Neural crest cell (in vitro differentiated cells): Measurements from ENCODE around the gene HOXD9. TPM values are rescaled to one million over a fixed set of nuclear protein-coding genes. Genes with fewer than 3 reads are reported as not detected.

ENCODE experiments used
- DNase-seq: peaks from one replicate; pipeline ENCODE4 v3.0.0; 2021; ENCODE audit warnings: low read depth, mixed read lengths, low spot score
- H3K27ac Mint-ChIP-seq: one replicate; pipeline ENCODE4 v1.8.0; 2021; ENCODE audit warnings: mild to moderate bottlenecking, mixed read lengths; ENCODE audit not compliant: unreplicated experiment
- H3K27me3 Mint-ChIP-seq: 2 replicates; pipeline ENCODE4 v1.8.0; 2021; ENCODE audit warnings: low read depth, mild to moderate bottlenecking, mixed read lengths
- H3K36me3 Mint-ChIP-seq: 2 replicates; pipeline ENCODE4 v1.8.0; 2021; ENCODE audit warnings: low read depth, mild to moderate bottlenecking, mixed read lengths
- H3K4me1 Mint-ChIP-seq: 2 replicates; pipeline ENCODE4 v1.8.0; 2021; ENCODE audit warnings: mixed read lengths
- H3K4me3 Mint-ChIP-seq: one replicate; pipeline ENCODE4 v1.8.0; 2021; ENCODE audit warnings: mild to moderate bottlenecking, mixed read lengths
- H3K9me3 Mint-ChIP-seq: 2 replicates; pipeline ENCODE4 v1.8.0; 2021; ENCODE audit warnings: mixed read lengths
- CTCF ChIP-seq: fragments of 200-600 bp; sonication (generic); conservative IDR thresholded peaks from 2 replicates; pipeline ENCODE4 v1.5.0; 2021; ENCODE audit warnings: antibody characterized with exemption, mild to moderate bottlenecking
- total RNA-seq: library from RNA; stranded (reverse); gene quantifications from 2 replicates; pipeline ENCODE4 v1.2.1, GENCODE V29; 2021

The HOXD9 gene
- total RNA-seq, 1 donor from 2014 or later: not detected

DNA sequence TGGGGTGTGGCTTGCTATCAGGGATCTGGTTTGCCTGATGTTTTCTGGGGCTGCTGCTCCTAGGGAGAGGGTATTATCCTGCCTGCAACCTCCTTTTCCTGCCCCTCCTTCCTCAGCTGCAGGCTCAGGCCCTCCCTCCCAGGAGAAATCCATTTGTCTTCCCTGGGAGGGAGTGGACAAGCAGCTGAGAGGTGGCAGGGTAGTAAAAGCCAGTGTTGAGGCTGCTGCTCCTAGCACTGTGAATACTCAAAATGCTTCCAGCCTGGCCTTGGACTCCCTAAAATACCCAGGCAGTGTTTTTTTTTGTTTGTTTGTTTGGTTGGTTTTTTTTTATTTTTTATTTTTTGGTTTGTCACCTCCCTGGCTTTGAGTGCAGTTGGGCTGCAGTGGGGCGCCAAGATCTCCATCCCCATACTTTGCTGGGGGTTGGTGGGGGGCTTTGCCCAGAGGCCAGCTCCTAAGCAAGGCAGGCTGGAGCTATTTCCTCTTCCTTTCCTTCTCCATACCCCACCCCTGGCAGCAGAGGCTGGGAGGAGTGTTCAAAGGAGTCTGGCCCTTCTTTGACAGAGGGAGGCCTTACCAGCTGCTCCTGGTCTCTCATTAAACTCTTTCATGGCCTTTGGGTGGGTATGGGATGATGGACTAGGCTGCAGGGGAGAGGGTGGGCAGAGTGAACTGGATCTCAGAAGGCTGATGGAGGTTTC is 48.2 kb downstream of the HOXD9 start:
- H3K27me3 Mint-ChIP-seq: peaks cover 100% of the 10 kb centered on the region
- H3K9me3 Mint-ChIP-seq: peaks cover 3% of the 10 kb centered on the region
- no peaks in the 10 kb centered on the region for H3K36me3 Mint-ChIP-seq
- H3K27ac Mint-ChIP-seq: no peak overlapping the region
- TF ChIP-seq CTCF: no peak
- peaks cover 17% of the 10 kb centered on the region for H3K4me1 Mint-ChIP-seq
- no peak overlapping the region for H3K4me3 Mint-ChIP-seq
- no peak for DNase-seq

DNA sequence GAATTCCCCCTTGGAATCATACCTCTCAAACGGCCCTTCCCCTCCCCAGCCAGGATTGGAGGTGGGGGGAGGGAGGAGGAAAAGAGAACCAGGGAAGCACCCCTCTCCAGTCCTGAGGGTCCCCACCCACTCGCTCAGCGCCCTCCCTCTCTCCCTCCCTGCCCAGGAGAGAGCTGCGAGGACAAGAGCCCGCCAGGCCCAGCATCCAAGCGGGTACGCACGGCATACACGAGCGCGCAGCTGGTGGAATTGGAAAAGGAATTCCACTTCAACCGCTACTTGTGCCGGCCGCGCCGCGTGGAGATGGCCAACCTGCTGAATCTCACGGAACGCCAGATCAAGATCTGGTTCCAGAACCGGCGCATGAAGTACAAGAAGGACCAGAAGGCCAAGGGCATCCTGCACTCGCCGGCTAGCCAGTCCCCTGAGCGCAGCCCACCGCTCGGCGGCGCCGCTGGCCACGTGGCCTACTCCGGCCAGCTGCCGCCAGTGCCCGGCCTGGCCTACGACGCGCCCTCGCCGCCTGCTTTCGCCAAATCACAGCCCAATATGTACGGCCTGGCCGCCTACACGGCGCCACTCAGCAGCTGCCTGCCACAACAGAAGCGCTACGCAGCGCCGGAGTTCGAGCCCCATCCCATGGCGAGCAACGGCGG is 49.0 kb downstream of the HOXD9 start:
- H3K36me3 Mint-ChIP-seq: no peaks in the 10 kb centered on the region
- peaks cover 3% of the 10 kb centered on the region for H3K9me3 Mint-ChIP-seq
- peaks cover 24% of the 10 kb centered on the region for H3K4me1 Mint-ChIP-seq
- no peak for DNase-seq
- H3K27me3 Mint-ChIP-seq: peaks cover 100% of the 10 kb centered on the region
- H3K4me3 Mint-ChIP-seq: no peak overlapping the region
- H3K27ac Mint-ChIP-seq: no peak overlapping the region
- no peak for TF ChIP-seq CTCF

- Mint-ChIP-seq H3K4me3 (no peak overlapping the region), H3K36me3 (no peaks in the 10 kb centered on the region), H3K27me3 (peaks cover 100% of the 10 kb centered on the region), H3K9me3 (peaks cover 3% of the 10 kb centered on the region), H3K4me1 (peaks cover 27% of the 10 kb centered on the region), H3K27ac (no peak overlapping the region)
- no peak for DNase-seq
- TF ChIP-seq CTCF: no peak
Measured at GRCh38 chr2:176172007-176172894, 49.7 kb downstream of the HOXD9 start.

DNA sequence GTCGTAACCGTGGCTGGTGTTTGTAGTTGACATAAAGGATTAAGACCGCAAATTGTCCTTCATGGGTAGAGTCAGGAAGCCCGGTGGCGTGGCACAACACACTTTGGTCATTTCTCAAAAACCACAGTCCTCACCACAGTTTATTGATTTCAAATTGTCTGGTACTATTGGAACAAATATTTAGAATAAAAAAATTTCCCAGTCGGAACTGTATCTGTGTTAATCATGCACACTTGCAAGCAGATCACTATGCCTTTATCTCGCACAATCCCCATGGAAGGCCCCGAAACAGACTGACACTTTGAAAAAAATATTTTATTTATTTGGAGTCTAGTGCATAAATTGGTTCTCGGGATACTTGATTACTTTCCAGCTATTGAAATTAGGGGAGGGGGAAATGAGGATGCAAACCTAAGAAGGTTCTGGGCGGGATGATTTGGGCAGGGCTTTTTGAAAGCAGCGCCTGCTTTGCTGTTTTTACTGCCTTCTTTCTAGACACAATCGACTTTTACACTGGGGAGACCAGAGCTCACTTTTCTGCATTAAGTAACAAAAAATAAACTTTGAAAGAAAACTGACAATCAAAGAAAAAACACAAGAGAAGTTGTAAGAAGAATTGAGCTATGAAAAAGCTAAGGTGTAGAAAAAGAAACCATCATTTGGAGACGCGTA is 50.5 kb downstream of the HOXD9 start:
- no peak for TF ChIP-seq CTCF
- H3K27ac Mint-ChIP-seq: no peak overlapping the region
- H3K9me3 Mint-ChIP-seq: no peaks in the 10 kb centered on the region
- DNase-seq: no peak
- H3K27me3 Mint-ChIP-seq: peaks cover 100% of the 10 kb centered on the region
- no peak overlapping the region for H3K4me3 Mint-ChIP-seq
- no peaks in the 10 kb centered on the region for H3K36me3 Mint-ChIP-seq
- peaks cover 34% of the 10 kb centered on the region for H3K4me1 Mint-ChIP-seq
